Small intestine (tissue), 7 donors: ENCODE results near the gene TLR1. TPM values are rescaled to one million over a fixed set of nuclear protein-coding genes. Genes with fewer than 3 reads are reported as not detected.
A peak's percentile ranks its signal among the peaks of the same experiment; 100 is the strongest.

Source experiments
- DNase-seq, 2 donors: peaks; one replicate each; pipeline versions ENCODE4 v3.0.0 to v3.0.0-alpha.2; 2013
- FAIRE-seq: peaks from 2 replicates; lab custom pipeline; 2012; peaks lifted over from hg19 to GRCh38; lab: Jason Lieb, UNC
- H3K27ac ChIP-seq, 3 donors: one replicate each; pipeline ENCODE4 v1.5.1; 2013; ENCODE audit warnings: low read length in 2 of 3, mild to moderate bottlenecking in 2 of 3, control low read depth in 1 of 3, inconsistent platforms in 1 of 3, low read depth in 1 of 3, moderate library complexity in 1 of 3
- H3K27me3 ChIP-seq, 3 donors: one replicate each; pipeline ENCODE4 v1.6.1; 2013; ENCODE audit warnings: low read length in 3 of 3, inconsistent platforms in 1 of 3; ENCODE audit not compliant: control insufficient read depth in 3 of 3, insufficient read depth in 3 of 3
- H3K36me3 ChIP-seq, 3 donors: one replicate each; pipeline ENCODE4 v1.6.1; 2013; ENCODE audit warnings: low read length in 3 of 3, inconsistent platforms in 1 of 3, low read depth in 1 of 3, mild to moderate bottlenecking in 1 of 3, moderate library complexity in 1 of 3; ENCODE audit not compliant: control insufficient read depth in 3 of 3, insufficient read depth in 2 of 3
- H3K4me1 ChIP-seq, 3 donors: one replicate each; pipeline ENCODE4 v1.6.1; 2013; ENCODE audit warnings: low read length in 2 of 3, inconsistent platforms in 1 of 3, low read depth in 1 of 3, mild to moderate bottlenecking in 1 of 3, moderate library complexity in 1 of 3; ENCODE audit not compliant: control insufficient read depth in 3 of 3, insufficient read depth in 2 of 3
- H3K4me3 ChIP-seq, 3 donors: one replicate each; pipeline ENCODE4 v1.5.1; 2013; ENCODE audit warnings: low read length in 3 of 3, control low read depth in 1 of 3, inconsistent platforms in 1 of 3, low read depth in 1 of 3, mild to moderate bottlenecking in 1 of 3, moderate library complexity in 1 of 3
- H3K9me3 ChIP-seq, 2 donors: one replicate each; pipeline ENCODE4 v1.6.1; 2013; ENCODE audit warnings: low read depth in 1 of 2, low read length in 1 of 2; ENCODE audit not compliant: control insufficient read depth in 2 of 2, insufficient read depth in 1 of 2
- WGBS, 3 donors: extraction: QIAGEN DNeasy Blood & Tissue Kit; methylation state at CpG; one replicate each; pipeline ENCODE4 v1.1.7; 2013; 5-methylcytosine and 5-hydroxymethylcytosine counted together
- polyA plus RNA-seq, 4 donors: library from polyadenylated mRNA; stranded (reverse) in 3 of 4; unstranded in 1 of 4; fragments of 200-250 nt in 3 of 4; fragments of 120-200 nt in 1 of 4; gene quantifications; one replicate each; pipeline versions ENCODE4 v1.2.1 to v1.2.3, GENCODE V29; 2013
- donor health status: healthy with polysubstance abuse.
- donor health status: control.
- donor health status: control.
- donor health status: Bipolar disorder and iron deficiency.
- donor health status: healthy.

TLR1 gene
- polyA plus RNA-seq, 4 donors, result 0.54 to 4.6 (median 1.8) TPM

- DNase-seq, result no peak
- H3K4me3 ChIP-seq, result no peak overlapping the region
- H3K27ac ChIP-seq, result no peak overlapping the region
- peaks cover 0 to 12% of the 10 kb centered on the region in 2 donors for H3K9me3 ChIP-seq
- no peak for FAIRE-seq
- 92 to 98% (median 94%) methylated on average over 15 of the region's 15 CpGs for WGBS, 3 donors
- H3K36me3 ChIP-seq, result peaks cover 0 to 5% (median 2%) of the 10 kb centered on the region in 3 donors
- H3K4me1 ChIP-seq, result peaks cover 0 to 10% (median 0%) of the 10 kb centered on the region in 3 donors
- no peaks in the 10 kb centered on the region for H3K27me3 ChIP-seq
These were observed 1.8 kb downstream of the TLR1 start for GRCh38 chr4:38802561-38803355.

- Histone ChIP-seq H3K27ac (no peak overlapping the region), H3K27me3 (no peaks in the 10 kb centered on the region), H3K9me3 (peaks cover 0 to 12% of the 10 kb centered on the region in 2 donors), H3K4me1 (peaks cover 0 to 10% (median 0%) of the 10 kb centered on the region in 3 donors), H3K36me3 (peaks cover 0 to 5% (median 2%) of the 10 kb centered on the region in 3 donors), H3K4me3 (no peak overlapping the region)
- 94 to 96% (median 95%) methylated on average over 3 of the region's 3 CpGs for WGBS, 3 donors
- FAIRE-seq (no peak), DNase-seq (no peak)
These were observed 3.6 kb downstream of the TLR1 start for GRCh38 chr4:38800961-38801450.

DNA sequence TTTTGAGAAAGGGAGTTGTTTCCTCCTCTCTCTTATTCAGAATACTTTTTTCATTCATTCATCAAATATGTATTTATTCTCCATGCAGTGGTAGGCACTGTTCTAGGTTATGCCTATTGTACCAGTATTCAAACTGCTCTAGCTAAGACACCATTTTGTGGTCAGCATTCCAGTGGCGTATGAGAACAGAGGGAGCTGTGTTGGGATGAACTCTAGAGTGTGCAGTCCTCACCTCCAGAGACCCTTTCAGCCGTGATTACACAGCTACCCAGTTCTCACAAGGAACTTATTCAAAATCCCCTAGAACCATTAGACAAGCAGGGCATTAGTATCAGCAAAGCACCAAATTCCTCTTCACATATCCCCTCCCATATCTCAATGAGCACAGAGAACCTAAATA lies 4.2 kb downstream of the TLR1 start:
- H3K4me1 ChIP-seq, result peaks cover 0 to 10% (median 0%) of the 10 kb centered on the region in 3 donors
- FAIRE-seq (no peak), DNase-seq (no peak)
- peaks cover 2 to 5% (median 2%) of the 10 kb centered on the region in 3 donors for H3K36me3 ChIP-seq
- H3K4me3 ChIP-seq, result no peak overlapping the region
- no peaks in the 10 kb centered on the region for H3K27me3 ChIP-seq
- peaks cover 0 to 12% of the 10 kb centered on the region in 2 donors for H3K9me3 ChIP-seq
- 92 to 96% (median 95%) methylated on average over 2 of the region's 2 CpGs for WGBS, 3 donors
- H3K27ac ChIP-seq, result no peak overlapping the region

GRCh38 chr4:38795087-38795486 lies 9.5 kb downstream of the TLR1 start:
- Histone ChIP-seq H3K27ac (no peak overlapping the region), H3K27me3 (no peaks in the 10 kb centered on the region), H3K36me3 (peaks cover 0 to 2% (median 2%) of the 10 kb centered on the region in 3 donors), H3K9me3 (no peaks in the 10 kb centered on the region), H3K4me1 (no peaks in the 10 kb centered on the region), H3K4me3 (no peak overlapping the region)
- DNase-seq, result no peak
- no peak for FAIRE-seq
- WGBS, 3 donors, result 90 to 93% (median 91%) methylated on average over 3 of the region's 3 CpGs

DNA sequence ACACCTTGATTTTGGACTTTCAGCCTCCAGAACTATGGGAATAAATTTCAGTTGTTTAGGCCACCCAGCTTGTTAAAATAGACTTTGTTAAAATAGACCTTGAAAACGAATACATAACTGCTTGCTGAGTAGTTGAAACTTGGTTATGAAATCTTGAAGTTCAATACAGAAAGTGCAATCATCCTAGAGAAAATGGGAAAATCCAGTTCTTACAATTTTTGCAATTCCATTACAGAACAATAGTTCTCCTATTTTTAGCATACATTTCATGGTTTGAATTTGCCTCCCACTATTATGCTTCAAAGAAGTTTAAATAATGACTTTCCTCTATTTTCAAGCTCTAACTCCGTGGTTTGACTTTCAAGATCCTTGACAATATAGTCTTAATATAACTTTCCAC lies 10.5 kb downstream of the TLR1 start:
- Histone ChIP-seq H3K27me3 (no peaks in the 10 kb centered on the region), H3K4me1 (no peaks in the 10 kb centered on the region), H3K4me3 (no peak overlapping the region), H3K36me3 (peaks cover 0 to 2% (median 0%) of the 10 kb centered on the region in 3 donors), H3K27ac (no peak overlapping the region), H3K9me3 (no peaks in the 10 kb centered on the region)
- DNase-seq (no peak), FAIRE-seq (no peak)
- 79 to 92% (median 84%) methylated on average over 2 of the region's 2 CpGs for WGBS, 3 donors

DNA sequence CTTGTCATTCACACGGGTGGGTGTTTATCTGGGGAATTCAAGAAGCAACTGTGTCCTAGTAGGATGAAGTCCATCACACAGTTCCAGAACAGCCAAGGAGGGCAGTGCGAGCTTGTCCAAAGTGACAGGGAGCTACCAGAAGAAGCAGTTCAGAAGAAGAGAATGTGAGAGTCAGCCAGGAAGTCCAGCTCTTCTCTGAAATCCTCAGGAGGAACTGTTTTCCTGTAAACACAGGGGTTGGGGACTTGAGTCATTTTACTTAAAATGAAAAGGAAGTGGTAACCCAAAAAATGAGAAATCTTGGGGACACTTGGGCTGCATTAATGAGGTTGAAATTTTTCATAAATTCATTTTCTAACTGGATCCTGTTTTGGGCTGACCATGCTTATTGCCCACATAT lies 13.6 kb downstream of the TLR1 start:
- no peaks in the 10 kb centered on the region for H3K4me1 ChIP-seq
- H3K9me3 ChIP-seq, result no peaks in the 10 kb centered on the region
- H3K4me3 ChIP-seq, result no peak overlapping the region
- H3K27me3 ChIP-seq, result no peaks in the 10 kb centered on the region
- H3K36me3 ChIP-seq, result peaks cover 0 to 2% (median 0%) of the 10 kb centered on the region in 3 donors
- DNase-seq (no peak), FAIRE-seq (no peak)
- no peak overlapping the region for H3K27ac ChIP-seq
- WGBS, 3 donors, result 41 to 62% (median 50%) methylated on average over 2 of the region's 2 CpGs

DNA sequence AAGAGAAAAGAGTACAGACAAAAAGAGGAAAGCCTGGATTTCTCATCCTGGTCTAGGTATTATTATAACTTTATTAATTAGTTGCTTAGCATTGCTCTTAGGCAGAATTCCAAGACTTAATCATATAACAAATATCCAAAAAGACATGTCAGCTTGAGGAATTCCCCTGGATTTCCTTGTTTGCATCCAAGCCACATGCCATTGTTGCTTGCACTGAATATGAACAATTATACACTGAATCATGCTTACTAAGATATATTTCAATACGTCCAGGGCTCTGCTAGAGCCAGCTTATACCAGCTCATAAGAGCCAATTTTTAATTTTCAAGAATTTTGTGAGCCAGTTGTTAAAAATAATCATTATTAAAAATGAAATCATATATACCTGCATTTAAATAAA lies 16.3 kb downstream of the TLR1 start:
- 63 to 87% (median 76%) methylated on average over 1 of the region's 1 CpG for WGBS, 3 donors
- no peak for FAIRE-seq

GRCh38 chr4:38787693-38788092 lies 16.9 kb downstream of the TLR1 start:
- WGBS, 3 donors, result 60 to 75% (median 75%) methylated on average over 4 of the region's 4 CpGs
- peak in 1 of 2 donors; percentile 8 for DNase-seq
- no peak for FAIRE-seq

More for the DNA sequence above, 16.3 kb downstream of the TLR1 start:
- DNase-seq, result no peak
- H3K9me3 ChIP-seq, result no peaks in the 10 kb centered on the region
- no peaks in the 10 kb centered on the region for H3K4me1 ChIP-seq
- H3K4me3 ChIP-seq, result no peak overlapping the region
- H3K27ac ChIP-seq, result no peak overlapping the region
- no peaks in the 10 kb centered on the region for H3K27me3 ChIP-seq
- H3K36me3 ChIP-seq, result no peaks in the 10 kb centered on the region

More at GRCh38 chr4:38787693-38788092, 16.9 kb downstream of the TLR1 start:
- no peak overlapping the region for H3K4me3 ChIP-seq
- H3K36me3 ChIP-seq, result no peaks in the 10 kb centered on the region
- H3K27me3 ChIP-seq, result no peaks in the 10 kb centered on the region
- H3K27ac ChIP-seq, result no peak overlapping the region
- no peaks in the 10 kb centered on the region for H3K4me1 ChIP-seq
- H3K9me3 ChIP-seq, result no peaks in the 10 kb centered on the region
